Type B pancreatic cell (in vitro differentiated cells): ENCODE measurements around the gene MEGF11. TPM values are rescaled to one million over a fixed set of nuclear protein-coding genes. Genes with fewer than 3 reads are reported as not detected.

Experiments used
- DNase-seq: peaks from one replicate; pipeline ENCODE4 v3.0.0; 2021; ENCODE audit warnings: mixed read lengths; ENCODE audit not compliant: unreplicated experiment; ENCODE audit errors: extremely low spot score
- H3K27ac Mint-ChIP-seq: 2 replicates; pipeline ENCODE4 v1.8.0; 2021; ENCODE audit warnings: mild to moderate bottlenecking, mixed read lengths
- H3K27me3 Mint-ChIP-seq: 2 replicates; pipeline ENCODE4 v1.8.0; 2021; ENCODE audit warnings: mixed read lengths
- H3K36me3 Mint-ChIP-seq: 2 replicates; pipeline ENCODE4 v1.8.0; 2021; ENCODE audit warnings: mixed read lengths
- H3K4me1 Mint-ChIP-seq: one replicate; pipeline ENCODE4 v1.8.0; 2021; ENCODE audit warnings: mixed read lengths; ENCODE audit not compliant: unreplicated experiment
- H3K4me3 Mint-ChIP-seq: 2 replicates; pipeline ENCODE4 v1.8.0; 2021; ENCODE audit warnings: mild to moderate bottlenecking, mixed read lengths
- H3K9me3 Mint-ChIP-seq: 2 replicates; pipeline ENCODE4 v1.8.0; 2021; ENCODE audit warnings: mixed read lengths
- total RNA-seq: library from RNA; stranded (reverse); gene quantifications from 2 replicates; pipeline ENCODE4 v1.2.1, GENCODE V29; 2021; ENCODE audit warnings: low replicate concordance
- TF ChIP-seq, protein P1 (sequence below): fragments of 200-600 bp; sonication (generic); conservative IDR thresholded peaks from 2 replicates; pipeline ENCODE4 v1.5.0; 2021; ENCODE audit warnings: antibody characterized with exemption, mild to moderate bottlenecking

Gene MEGF11
- total RNA-seq, 1 donor from 2014 or later = 3.3 TPM

DNA sequence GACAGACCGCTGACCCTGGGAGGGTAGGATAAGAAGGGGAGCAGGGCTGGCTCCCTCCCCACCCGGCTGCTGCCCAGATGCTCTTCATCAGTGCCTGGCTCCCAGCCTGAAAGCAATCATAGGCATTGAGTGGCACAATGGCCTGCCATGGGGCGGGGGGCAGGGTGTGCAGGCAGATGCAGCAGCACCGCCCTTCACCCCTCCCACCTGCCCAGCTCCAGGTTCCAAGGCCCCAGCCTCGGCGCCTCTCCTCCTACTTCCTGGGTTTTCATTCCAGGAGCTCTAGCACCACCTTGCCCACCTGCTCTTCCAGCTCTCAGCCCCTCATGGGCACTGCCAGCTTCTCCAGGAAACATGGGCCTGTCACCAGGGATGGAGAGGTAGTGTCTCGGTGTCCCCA is 101.7 kb downstream of the MEGF11 start:
- Mint-ChIP-seq H3K4me1 (peaks cover 5% of the 10 kb centered on the region), H3K4me3 (no peak overlapping the region), H3K27ac (no peak overlapping the region), H3K36me3 (no peaks in the 10 kb centered on the region), H3K9me3 (no peaks in the 10 kb centered on the region), H3K27me3 (peaks cover 46% of the 10 kb centered on the region)
- DNase-seq = no peak
- TF ChIP-seq, protein P1, sequence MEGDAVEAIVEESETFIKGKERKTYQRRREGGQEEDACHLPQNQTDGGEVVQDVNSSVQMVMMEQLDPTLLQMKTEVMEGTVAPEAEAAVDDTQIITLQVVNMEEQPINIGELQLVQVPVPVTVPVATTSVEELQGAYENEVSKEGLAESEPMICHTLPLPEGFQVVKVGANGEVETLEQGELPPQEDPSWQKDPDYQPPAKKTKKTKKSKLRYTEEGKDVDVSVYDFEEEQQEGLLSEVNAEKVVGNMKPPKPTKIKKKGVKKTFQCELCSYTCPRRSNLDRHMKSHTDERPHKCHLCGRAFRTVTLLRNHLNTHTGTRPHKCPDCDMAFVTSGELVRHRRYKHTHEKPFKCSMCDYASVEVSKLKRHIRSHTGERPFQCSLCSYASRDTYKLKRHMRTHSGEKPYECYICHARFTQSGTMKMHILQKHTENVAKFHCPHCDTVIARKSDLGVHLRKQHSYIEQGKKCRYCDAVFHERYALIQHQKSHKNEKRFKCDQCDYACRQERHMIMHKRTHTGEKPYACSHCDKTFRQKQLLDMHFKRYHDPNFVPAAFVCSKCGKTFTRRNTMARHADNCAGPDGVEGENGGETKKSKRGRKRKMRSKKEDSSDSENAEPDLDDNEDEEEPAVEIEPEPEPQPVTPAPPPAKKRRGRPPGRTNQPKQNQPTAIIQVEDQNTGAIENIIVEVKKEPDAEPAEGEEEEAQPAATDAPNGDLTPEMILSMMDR = no peak

DNA sequence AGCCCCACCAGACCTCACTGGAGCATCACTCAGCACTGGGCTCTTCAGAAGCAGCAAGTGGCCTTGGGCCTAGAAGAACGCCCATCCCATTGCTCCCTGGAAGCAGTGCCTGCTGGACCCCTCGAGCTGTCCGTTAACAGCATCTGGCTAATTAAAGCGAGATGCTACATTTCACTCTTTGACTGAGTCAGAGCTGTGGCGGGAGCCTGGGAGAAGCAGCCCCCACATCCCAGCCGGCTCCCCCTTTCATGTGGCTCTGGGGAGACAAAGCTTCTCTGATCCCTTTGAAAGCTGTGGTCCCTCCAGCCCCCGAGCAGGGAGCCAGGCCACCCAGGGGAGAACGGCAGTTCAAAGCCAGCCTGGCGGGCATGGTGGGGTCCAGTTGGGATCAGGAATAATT is 103.7 kb downstream of the MEGF11 start:
- H3K9me3 Mint-ChIP-seq = no peaks in the 10 kb centered on the region
- H3K36me3 Mint-ChIP-seq = no peaks in the 10 kb centered on the region
- DNase-seq = no peak
- H3K27me3 Mint-ChIP-seq = peaks cover 39% of the 10 kb centered on the region
- H3K4me3 Mint-ChIP-seq = no peak overlapping the region
- TF ChIP-seq, protein P1 = no peak
- peaks cover 9% of the 10 kb centered on the region for H3K4me1 Mint-ChIP-seq
- H3K27ac Mint-ChIP-seq = no peak overlapping the region

DNA sequence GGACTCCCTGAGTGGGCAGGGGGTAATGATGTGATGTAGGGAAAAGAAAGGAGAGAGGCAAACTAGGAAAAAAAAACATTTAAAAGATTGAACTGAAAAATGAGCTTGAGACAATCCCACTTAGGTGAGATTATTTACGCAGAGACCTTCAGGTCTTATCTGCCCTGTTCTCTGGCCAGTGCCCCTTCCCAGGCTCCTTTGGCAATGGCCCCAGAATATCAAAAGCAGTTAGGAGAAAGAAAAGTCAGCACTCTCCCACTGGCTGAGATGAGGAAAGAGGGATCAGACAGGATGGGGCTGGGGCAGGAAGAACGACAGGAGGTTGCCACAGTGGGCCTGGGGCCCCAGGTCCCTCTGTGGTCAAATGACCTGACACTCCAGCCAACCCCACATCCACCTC is 105.4 kb downstream of the MEGF11 start:
- TF ChIP-seq, protein P1 = no peak
- no peaks in the 10 kb centered on the region for H3K36me3 Mint-ChIP-seq
- H3K4me3 Mint-ChIP-seq = no peak overlapping the region
- no peak for DNase-seq
- H3K27ac Mint-ChIP-seq = no peak overlapping the region
- H3K9me3 Mint-ChIP-seq = no peaks in the 10 kb centered on the region
- peaks cover 5% of the 10 kb centered on the region for H3K4me1 Mint-ChIP-seq
- peaks cover 30% of the 10 kb centered on the region for H3K27me3 Mint-ChIP-seq

DNA sequence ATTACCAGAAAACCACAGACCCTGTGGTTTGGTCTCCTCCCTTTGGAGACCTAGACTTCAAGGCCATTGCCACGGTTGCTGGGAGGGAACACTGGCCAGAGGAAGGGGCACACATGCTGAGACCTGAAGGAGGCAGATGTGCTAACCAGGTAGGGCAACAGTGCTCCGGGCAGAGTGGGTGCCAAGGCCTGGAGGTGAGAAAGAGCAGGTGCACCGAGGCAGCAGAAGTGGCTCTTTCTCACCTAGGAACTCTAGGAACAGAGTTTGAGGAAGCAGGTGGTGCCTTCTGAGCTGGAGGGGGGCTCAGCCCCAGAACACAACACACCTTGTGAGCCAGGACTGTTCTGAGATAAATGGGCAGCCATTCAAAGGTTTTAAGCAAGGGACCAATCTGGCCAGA is 106.1 kb downstream of the MEGF11 start:
- no peak for DNase-seq
- Mint-ChIP-seq H3K4me1 (peaks cover 5% of the 10 kb centered on the region), H3K36me3 (no peaks in the 10 kb centered on the region), H3K9me3 (no peaks in the 10 kb centered on the region), H3K4me3 (no peak overlapping the region), H3K27ac (no peak overlapping the region), H3K27me3 (peaks cover 26% of the 10 kb centered on the region)
- TF ChIP-seq, protein P1 = no peak

DNA sequence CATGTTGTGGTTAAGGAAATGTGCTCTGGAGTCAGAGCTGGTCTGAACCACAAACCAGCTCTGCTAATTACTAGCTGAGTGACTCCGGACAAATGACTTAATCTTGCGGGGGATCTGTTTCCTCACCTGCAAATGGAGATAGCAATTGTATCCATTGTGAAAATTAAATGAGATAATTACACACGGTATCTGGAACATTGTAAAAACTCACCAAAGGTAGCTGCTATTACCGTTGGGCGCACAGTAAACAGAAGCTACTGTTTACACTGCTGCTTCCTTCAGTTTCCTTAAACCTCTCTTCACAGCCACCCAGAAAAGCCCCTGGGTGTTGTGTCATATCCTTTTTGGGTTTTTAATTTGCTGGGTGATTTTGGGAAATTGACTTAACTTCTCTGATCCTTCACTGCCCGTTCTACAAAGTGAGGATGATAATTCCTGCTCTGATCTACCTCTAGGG is 107.8 kb downstream of the MEGF11 start:
- Mint-ChIP-seq H3K4me1 (peaks cover 5% of the 10 kb centered on the region), H3K4me3 (no peak overlapping the region), H3K9me3 (no peaks in the 10 kb centered on the region), H3K27ac (no peak overlapping the region), H3K36me3 (no peaks in the 10 kb centered on the region), H3K27me3 (peaks cover 19% of the 10 kb centered on the region)
- DNase-seq = no peak
- TF ChIP-seq, protein P1 = no peak
